GM15510 (cell line): ENCODE results near the gene NOSTRIN.

Experiments used
- POLR2A ChIP-seq: IDR thresholded peaks from 3 replicates; pipeline ENCODE4 v1.6.1; 2011; ENCODE audit warnings: borderline replicate concordance; ENCODE audit not compliant: insufficient read length; ENCODE audit errors: extremely low read depth

The NOSTRIN gene

DNA sequence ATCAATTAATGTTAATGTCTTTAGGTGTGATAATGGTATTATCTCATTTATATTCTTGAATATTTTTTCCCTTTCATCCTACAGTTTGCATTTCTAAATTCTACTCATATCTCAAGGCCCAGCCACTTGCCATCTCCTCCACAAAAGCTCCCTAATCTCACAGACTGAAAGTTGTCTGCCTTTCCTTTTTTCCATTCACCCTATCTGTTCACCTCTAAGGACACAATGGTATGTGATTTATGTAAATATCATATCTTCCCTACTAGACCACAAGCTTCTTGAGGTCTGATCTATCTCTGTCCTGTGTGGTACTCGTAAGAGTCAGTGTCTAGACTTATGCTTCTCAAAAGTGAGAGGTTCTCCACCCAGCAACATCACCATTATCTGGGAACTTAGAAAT lies 91.7 kb downstream of the NOSTRIN start:
- no peak for TF ChIP-seq POLR2A

DNA sequence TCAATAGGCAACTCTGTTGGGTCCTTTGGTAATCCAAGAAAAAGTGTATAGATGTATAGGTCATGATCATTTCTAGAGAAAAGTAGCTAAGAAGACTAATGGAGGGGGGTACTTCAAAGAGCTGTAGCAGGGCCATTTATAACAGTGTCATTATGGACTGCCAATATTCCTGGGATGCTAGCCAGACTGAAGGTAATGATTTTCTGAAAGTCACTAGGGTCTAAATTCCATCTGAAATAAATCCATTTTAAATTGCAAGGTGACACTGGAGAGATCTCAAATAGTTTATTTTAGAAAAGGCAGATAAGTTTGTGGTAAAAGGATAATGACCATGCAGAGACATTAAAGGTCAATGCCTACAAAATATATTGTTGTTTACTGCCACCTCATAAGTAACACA lies 92.3 kb downstream of the NOSTRIN start:
- TF ChIP-seq POLR2A = no peak

DNA sequence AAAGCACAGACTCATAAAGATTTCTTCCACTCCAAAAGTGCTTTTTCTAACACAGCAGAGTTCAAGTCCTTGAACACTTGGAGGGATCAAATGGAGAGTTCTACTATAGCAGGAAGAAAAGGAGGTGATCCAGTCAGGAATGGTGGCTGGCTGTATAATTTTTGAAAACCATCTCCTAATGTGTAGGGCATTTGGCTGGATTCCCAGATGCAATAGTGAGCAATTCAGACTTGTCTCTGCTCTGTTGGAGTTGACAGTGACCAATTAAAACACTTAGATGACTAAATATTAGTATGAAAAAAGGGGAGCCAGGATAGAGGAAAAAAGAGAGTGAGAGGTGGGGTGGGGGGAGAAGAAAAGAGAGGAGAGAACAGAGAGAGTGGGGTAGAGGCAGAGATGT lies 93.3 kb downstream of the NOSTRIN start:
- TF ChIP-seq POLR2A = no peak

DNA sequence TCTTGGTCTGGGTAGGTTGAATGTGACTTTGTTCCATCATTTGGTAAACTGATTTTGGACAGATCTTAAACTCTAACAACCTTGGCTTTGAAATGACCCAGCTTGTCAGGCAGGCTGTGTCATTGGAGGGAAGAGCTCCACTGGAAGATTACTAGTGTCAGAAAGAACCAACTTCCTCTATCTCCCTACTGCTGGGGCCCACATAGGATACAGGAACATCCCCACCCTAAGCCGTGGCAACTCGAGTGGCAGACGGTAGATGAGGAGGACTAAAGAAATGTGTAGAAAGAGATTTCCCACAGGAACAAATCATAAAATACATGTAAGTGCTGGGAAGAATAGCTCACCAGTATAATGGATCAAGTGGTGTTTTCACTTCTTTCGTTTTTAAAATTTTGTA lies 94.3 kb downstream of the NOSTRIN start:
- TF ChIP-seq POLR2A = no peak

DNA sequence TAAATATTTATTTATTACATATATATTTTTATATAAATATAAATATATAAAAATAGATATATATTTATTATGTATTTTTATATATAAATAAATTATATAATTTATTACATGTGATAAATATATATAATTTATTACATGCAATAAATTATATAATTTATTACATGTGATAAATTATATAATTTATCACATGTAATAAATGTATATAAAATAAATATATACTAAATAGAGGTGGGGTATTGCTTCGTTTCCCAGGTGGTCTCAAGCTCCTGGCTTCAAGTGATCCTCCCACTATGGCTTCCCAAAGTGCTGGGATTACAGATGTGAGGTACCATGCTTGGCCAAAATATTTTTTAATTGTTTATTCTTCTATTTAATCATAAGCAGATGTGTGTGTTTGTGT lies 95.0 kb downstream of the NOSTRIN start:
- TF ChIP-seq POLR2A = no peak

DNA sequence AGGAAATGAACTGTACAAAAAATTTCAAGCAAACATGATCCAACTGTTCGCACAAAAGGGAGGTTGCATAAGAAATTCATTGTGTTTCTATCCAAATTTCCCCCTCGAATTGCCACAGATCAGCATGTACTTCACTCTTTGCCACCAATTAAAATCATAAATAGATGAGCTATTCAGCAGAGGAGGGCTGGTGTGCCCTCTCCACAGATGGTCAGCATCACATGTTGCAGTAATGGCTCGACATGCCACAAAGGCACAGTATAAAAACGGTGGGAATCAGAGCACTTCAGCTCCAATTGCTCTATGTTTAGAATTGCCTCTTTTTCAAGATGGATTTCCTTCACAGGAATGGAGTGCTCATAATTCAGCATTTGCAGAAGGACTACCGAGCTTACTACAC lies 98.6 kb downstream of the NOSTRIN start, which contains the start of gene G6PC2:
Gene G6PC2 (plus strand): TSS at position 289 of the 400 bp plus-strand sequence. CDS start 41 bp downstream, at position 330.
- TF ChIP-seq POLR2A = no peak

DNA sequence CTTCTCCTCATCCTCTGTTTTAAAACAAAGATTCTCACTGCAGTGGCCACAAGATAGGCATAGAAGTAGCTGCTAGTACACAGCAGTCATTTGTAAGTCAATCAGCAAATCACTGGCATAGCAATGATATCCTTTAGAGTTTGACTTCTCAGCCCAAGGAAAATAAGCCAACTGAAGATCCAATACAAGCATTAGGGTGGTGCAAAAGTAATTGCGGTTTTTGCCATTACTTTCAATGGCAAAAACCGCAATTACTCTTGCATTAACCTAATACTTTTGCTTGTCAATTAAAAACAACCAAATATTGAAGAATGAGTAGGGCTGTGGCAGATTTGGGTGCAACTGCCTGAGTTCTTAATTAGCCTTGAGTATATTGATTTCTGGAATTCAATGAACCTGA lies 101.5 kb downstream of the NOSTRIN start:
- TF ChIP-seq POLR2A = no peak

DNA sequence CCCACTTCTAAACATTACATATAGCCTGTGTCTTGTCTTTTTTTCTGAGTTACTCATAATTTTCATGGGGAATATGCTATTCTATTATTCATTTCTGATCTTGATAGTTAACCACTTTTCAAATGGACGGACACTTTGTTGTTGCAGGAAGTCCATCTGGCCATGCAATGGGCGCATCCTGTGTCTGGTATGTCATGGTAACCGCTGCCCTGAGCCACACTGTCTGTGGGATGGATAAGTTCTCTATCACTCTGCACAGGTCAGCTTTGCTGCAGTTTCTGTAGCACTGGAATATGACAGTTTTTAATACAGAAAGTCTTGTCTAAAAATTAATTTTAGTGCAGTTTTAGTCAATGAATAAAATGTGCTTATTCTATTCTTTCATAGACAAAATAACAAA lies 101.9 kb downstream of the NOSTRIN start:
- no peak for TF ChIP-seq POLR2A

DNA sequence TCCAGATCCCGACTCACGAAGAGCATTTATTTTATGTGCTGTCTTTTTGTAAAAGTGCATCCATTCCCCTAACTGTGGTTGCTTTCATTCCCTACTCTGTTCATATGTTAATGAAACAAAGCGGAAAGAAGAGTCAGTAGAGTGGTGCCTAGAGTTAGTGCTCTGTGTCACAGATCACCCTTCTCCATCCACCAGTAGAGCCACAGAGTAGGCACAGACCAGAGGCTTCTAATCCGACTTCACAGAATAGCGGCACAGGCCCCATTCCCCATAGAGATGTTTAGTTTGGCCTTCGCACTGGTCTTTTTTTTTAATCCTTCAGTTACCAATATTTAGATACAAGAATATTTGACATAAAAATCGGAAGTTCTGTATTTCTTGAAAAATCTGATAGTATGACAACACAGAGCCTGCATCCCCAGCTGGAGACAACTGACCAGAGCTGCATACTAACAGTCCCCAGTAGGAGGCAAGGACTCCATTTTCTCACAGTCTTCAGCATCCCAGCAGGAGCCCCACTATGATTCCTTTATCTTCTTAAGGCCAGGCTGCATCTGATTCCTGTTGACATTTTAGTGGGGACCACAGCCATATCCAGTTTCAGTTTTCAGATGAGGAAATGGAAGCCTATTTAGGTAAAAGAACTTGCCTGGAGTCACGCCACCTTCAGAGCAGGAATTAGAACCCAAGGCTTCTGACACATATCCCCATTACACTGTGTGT lies 105.7 kb downstream of the NOSTRIN start:
- TF ChIP-seq POLR2A = no peak

DNA sequence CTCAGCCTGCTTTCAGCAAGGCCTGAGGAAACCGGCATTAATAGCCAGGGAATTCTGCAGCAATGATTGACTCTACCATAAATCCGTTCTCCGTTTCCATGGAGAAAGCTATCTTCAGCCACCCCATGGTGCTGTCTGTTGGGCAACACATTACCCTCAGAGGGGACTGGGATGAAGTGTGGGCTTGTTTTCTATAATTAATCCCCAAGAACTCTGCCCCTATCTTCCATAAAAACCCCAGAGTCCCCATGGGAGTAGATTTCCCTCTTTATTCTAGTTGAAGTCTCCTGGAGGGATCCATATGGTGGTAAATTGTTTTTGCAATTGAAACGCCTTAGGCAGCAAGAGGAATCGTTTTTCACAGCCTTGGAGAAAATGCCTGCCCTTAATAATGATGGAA lies 107.9 kb downstream of the NOSTRIN start:
- no peak for TF ChIP-seq POLR2A

DNA sequence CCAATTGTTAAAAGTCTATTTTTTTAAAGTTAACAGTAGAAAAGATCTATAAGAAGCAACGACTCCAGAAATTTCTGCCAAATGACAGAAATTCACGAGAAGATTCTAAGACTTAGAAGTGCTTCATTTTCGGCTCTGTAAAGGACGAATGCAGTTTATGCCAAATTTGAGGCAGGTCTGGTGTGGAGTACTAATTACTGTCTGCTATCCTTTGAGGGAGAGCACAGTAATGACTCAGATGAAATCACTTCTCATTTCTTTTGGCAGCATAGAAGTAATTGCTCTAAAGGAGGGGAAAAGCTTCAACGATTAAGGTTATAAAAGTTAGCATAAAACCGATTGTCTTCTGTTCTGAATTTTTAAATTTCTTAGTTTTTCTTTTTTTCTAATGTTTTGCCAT lies 110.0 kb downstream of the NOSTRIN start:
- TF ChIP-seq POLR2A = no peak

DNA sequence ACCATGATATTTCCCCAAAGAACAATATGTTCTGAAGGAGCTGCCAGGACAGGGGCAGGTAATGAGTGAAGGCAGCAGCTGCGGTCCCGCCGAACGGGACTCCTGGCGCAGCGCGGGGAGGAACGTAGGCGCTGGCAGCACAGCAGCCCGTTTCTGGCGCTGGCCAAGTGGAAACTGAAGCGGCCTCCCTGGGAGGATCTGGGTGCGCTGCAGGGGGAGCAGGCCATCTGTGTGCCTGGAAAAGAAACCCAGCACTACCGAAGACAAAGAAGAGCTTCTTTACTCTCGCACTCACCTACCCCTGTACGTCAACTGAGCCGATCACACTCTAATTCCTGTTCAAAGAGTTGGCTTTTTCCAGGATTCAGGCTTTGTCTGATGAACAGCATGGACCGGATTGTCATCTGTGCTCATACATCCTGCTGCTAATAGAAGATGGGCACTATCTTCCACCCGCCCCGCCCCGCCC lies 110.5 kb downstream of the NOSTRIN start:
- TF ChIP-seq POLR2A = no peak

DNA sequence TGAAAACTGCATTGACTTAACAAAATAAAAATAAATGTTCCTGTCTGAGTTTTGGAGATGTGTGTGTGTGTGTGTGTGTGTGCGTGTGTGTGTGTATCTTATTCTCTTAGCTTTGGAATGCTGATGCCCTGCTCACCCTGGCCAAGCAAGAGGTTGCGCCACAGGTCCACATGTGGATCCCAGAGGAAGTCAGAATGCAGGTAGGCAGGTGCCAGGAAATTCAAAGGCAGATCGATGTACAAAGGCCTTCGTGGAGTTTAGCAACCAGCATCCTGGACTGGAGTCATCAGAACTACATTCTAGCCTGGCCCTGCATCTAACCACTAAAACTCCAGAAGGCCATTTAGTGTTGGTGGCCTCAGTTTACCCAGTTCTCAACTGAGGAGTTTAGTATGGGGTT lies 111.1 kb downstream of the NOSTRIN start:
- no peak for TF ChIP-seq POLR2A
